GM23338 (cell line): ENCODE data around the gene ANG.

Source experiments
- CREB1 ChIP-seq: fragments of 250-450 bp; sonication (Bioruptor Pico); IDR thresholded peaks from 2 replicates; pipeline ENCODE4 v1.5.0; 2020; ENCODE audit warnings: low read depth, mild to moderate bottlenecking, moderate library complexity
- CTCF ChIP-seq, 2 experiments: fragments of 200-600 bp in 1 of 2; sonication (generic) in 1 of 2; conservative IDR thresholded peaks; 2 replicates each; pipeline versions ENCODE4 v1.5.1 to v1.6.1; 2016 to 2017; ENCODE audit warnings: antibody characterized with exemption in 2 of 2, low read depth in 2 of 2, mild to moderate bottlenecking in 2 of 2, moderate library complexity in 1 of 2
- ETS1 ChIP-seq: IDR thresholded peaks from 2 replicates; pipeline ENCODE4 v1.6.1; 2016; ENCODE audit warnings: antibody characterized with exemption
- EZH2 ChIP-seq: fragments of 200-600 bp; sonication (generic); IDR thresholded peaks from one replicate; pipeline ENCODE4 v1.8.0; 2017; ENCODE audit warnings: antibody characterized with exemption, mild to moderate bottlenecking, low read depth; ENCODE audit not compliant: unreplicated experiment
- POLR2AphosphoS5 ChIP-seq: IDR thresholded peaks from 2 replicates; pipeline ENCODE4 v1.6.1; 2016; ENCODE audit warnings: antibody characterized with exemption, low read depth
- STAT1 ChIP-seq: IDR thresholded peaks from one replicate; pipeline ENCODE4 v1.6.1; 2016; ENCODE audit warnings: antibody characterized with exemption; ENCODE audit not compliant: unreplicated experiment
- ZNF114 ChIP-seq: fragments of 250-450 bp; sonication (Bioruptor Pico); IDR thresholded peaks from 2 replicates; pipeline ENCODE4 v1.5.0; 2020; ENCODE audit warnings: mild to moderate bottlenecking, moderate library complexity
- ZNF331 ChIP-seq: fragments of 250-450 bp; sonication (Bioruptor Pico); IDR thresholded peaks from 2 replicates; pipeline ENCODE4 v1.5.0; 2020; ENCODE audit warnings: low read depth, mild to moderate bottlenecking, moderate library complexity
- TF ChIP-seq, protein P1 (sequence below): IDR thresholded peaks from one replicate; pipeline ENCODE4 v1.6.1; 2018; ENCODE audit warnings: antibody characterized with exemption; ENCODE audit not compliant: unreplicated experiment

GRCh38 chr14:20711685-20712084 lies 23.1 kb downstream of the ANG start:
- TF ChIP-seq, protein P1, sequence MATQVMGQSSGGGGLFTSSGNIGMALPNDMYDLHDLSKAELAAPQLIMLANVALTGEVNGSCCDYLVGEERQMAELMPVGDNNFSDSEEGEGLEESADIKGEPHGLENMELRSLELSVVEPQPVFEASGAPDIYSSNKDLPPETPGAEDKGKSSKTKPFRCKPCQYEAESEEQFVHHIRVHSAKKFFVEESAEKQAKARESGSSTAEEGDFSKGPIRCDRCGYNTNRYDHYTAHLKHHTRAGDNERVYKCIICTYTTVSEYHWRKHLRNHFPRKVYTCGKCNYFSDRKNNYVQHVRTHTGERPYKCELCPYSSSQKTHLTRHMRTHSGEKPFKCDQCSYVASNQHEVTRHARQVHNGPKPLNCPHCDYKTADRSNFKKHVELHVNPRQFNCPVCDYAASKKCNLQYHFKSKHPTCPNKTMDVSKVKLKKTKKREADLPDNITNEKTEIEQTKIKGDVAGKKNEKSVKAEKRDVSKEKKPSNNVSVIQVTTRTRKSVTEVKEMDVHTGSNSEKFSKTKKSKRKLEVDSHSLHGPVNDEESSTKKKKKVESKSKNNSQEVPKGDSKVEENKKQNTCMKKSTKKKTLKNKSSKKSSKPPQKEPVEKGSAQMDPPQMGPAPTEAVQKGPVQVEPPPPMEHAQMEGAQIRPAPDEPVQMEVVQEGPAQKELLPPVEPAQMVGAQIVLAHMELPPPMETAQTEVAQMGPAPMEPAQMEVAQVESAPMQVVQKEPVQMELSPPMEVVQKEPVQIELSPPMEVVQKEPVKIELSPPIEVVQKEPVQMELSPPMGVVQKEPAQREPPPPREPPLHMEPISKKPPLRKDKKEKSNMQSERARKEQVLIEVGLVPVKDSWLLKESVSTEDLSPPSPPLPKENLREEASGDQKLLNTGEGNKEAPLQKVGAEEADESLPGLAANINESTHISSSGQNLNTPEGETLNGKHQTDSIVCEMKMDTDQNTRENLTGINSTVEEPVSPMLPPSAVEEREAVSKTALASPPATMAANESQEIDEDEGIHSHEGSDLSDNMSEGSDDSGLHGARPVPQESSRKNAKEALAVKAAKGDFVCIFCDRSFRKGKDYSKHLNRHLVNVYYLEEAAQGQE, result no peak
- TF ChIP-seq CTCF (conservative IDR thresholded peaks at IDR 0.05; ENCODE audit: low read depth in 2 of 2) (no peak), ETS1 (no peak), EZH2 (no peak), POLR2AphosphoS5 (no peak), STAT1 (no peak), ZNF114 (no peak), CREB1 (CRISPR knock-in tag) (no peak), ZNF331 (CRISPR knock-in tag) (no peak)
